H1 (cell line): ENCODE results near the gene RNU7-1. TPM values are rescaled to one million over a fixed set of nuclear protein-coding genes. Genes with fewer than 3 reads are reported as not detected.

Experiments
- BCL11A ChIP-seq, 2 experiments: IDR thresholded peaks; one replicate each; pipeline ENCODE4 v1.6.1; 2011; ENCODE audit warnings: low read depth in 2 of 2, low read length in 2 of 2, mild to moderate bottlenecking in 2 of 2
- EZH2 ChIP-seq: fragments of 200-600 bp; sonication (generic); IDR thresholded peaks from 2 replicates; pipeline ENCODE4 v1.7.1; 2012; ENCODE audit warnings: low read depth, mild to moderate bottlenecking, moderate library complexity, low read length, inconsistent platforms; ENCODE audit not compliant: severe bottlenecking
- JUN ChIP-seq: IDR thresholded peaks from 2 replicates; pipeline ENCODE4 v1.6.1; 2011; ENCODE audit warnings: low read depth, mild to moderate bottlenecking, improper control_type of control experiment, low read length
- KDM1A ChIP-seq: fragments of 200-600, 300-600 bp; sonication (generic); IDR thresholded peaks from 2 replicates; pipeline ENCODE4 v1.7.1; 2016; ENCODE audit warnings: mild to moderate bottlenecking, low read length, borderline replicate concordance
- RBBP5 ChIP-seq: IDR thresholded peaks from 2 replicates; pipeline ENCODE4 v1.7.1; 2012; ENCODE audit warnings: low read depth, mild to moderate bottlenecking, inconsistent platforms, low read length, moderate library complexity, borderline replicate concordance
- SRF ChIP-seq: IDR thresholded peaks from 2 replicates; pipeline ENCODE4 v1.6.1; 2011; ENCODE audit warnings: mild to moderate bottlenecking, low read depth, low read length, moderate library complexity
- polyA plus RNA-seq, 7 experiments: library from polyadenylated mRNA; depleted of rRNA in 3 of 7; stranded (reverse) in 5 of 7; unstranded in 2 of 7; fragments of >200 nt in 5 of 7; fragments of 200-250 nt in 2 of 7; gene quantifications; 1 replicate in 5 of 7; 2 replicates in 1 of 7; 4 replicates in 1 of 7; pipeline versions ENCODE4 v1.2.1 to v1.2.3, GENCODE V29; 2011 to 2013; ENCODE audit warnings: missing spikeins in 2 of 7, mixed read lengths in 2 of 7
- total RNA-seq: library from RNA; stranded (reverse); fragmentation: NEBNext Ultra II Directional; extraction: Animal tissue kit (Norgen Biotek cat#: 25700); gene quantifications from 2 replicates; pipeline ENCODE4 v1.2.1, GENCODE V29; 2021

The RNU7-1 gene
- total and polyA plus RNA-seq, 2 of the 8 experiments (the other 6 are each of a cell fraction or from before 2014, with no cell fraction given), result not detected

DNA sequence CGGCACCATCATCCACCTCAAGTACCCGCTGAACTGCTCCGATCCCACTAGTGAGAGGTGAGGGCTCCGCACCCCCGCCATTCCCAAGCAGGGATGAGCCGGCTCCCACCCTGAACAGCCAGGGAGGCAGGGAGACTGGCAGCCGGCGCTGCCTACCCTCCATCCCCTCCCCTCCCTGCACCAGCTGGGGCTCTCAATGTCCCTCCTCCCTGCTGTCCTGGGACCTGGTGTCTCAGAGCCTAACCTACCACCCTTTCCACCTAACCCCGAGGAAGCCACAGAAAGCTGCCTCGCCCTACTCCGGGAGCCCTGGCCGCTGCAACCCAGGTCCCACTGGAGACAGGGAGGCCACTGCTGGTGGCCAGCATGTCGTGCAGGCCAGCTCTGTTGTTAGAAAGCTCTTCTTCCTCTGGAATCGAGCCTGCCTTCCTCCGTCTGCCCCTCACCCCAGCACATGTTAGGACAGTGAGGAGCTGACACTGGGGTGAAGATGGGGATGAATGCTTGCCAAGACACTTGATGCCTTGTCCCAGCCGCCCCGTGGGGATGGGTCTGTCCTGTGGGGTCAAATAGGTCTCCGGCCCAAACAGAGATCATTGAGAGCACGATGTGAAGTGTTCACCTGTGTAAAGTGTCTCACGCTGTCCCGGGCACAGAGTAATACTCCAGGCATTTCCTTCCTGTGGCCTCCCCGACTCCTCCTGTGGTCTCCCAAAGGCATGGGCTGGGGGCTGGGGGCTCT is 8.7 kb downstream of the RNU7-1 start (continued):
- TF ChIP-seq KDM1A, result no peak
- TF ChIP-seq EZH2, result no peak
- no peak for TF ChIP-seq RBBP5
- TF ChIP-seq BCL11A (IDR thresholded peaks at IDR 0.05; ENCODE audit: low read depth in 2 of 2, low read length in 2 of 2), result no peak
- no peak for TF ChIP-seq JUN
- no peak for TF ChIP-seq SRF
